SK-N-SH (cell line): ENCODE results near the gene FCN3. TPM values are rescaled to one million over a fixed set of nuclear protein-coding genes. Genes with fewer than 3 reads are reported as not detected.

Experiments
- CTCF ChIA-PET: fragments of 300-600, 350-600 bp; formaldehyde crosslinking; extraction: SDS; loops from one replicate; lab custom pipeline; 2021; lab: Yijun Ruan, JAX
- POLR2A ChIA-PET: fragments of 350-600 bp; sonication (Branson Sonifier 250); formaldehyde crosslinking; extraction: SDS; loops from one replicate; lab custom pipeline; 2020; ENCODE audit warnings: antibody characterized with exemption, inconsistent platforms; lab: Yijun Ruan, JAX
- DNase-seq: peaks from one replicate; pipeline ENCODE4 v3.0.0; 2012
- H2AFZ ChIP-seq: fragments of 200-600 bp; sonication (generic); 2 replicates; pipeline ENCODE4 v1.8.1; 2016; ENCODE audit warnings: antibody characterized with exemption, mild to moderate bottlenecking, low read depth
- H3F3A ChIP-seq: fragments of 200-600 bp; sonication (generic); replicated peaks from 2 replicates; pipeline ENCODE3; 2016; ENCODE audit warnings: antibody characterized with exemption, mild to moderate bottlenecking; ENCODE audit not compliant: insufficient read depth
- H3K27ac ChIP-seq, 2 experiments: fragments of 200-500 bp in 1 of 2; fragments of 200-600 bp in 1 of 2; sonication (Bioruptor generic) in 1 of 2; sonication (generic), shearing (Covaris generic) in 1 of 2; 2 replicates each; pipeline versions ENCODE4 v1.5.1 to v1.6.1; 2014 to 2016; ENCODE audit warnings: low read depth in 2 of 2, inconsistent platforms in 1 of 2, low read length in 1 of 2, mild to moderate bottlenecking in 1 of 2, mixed read lengths in 1 of 2
- H3K27me3 ChIP-seq: fragments of 200-600 bp; sonication (generic), shearing (Covaris generic); 2 replicates; pipeline ENCODE4 v1.6.1; 2016; ENCODE audit warnings: mixed run types; ENCODE audit not compliant: insufficient read depth
- H3K36me3 ChIP-seq, 2 experiments: fragments of 200-500 bp in 1 of 2; fragments of 200-600 bp in 1 of 2; sonication (Bioruptor generic) in 1 of 2; sonication (generic) in 1 of 2; replicated peaks in 1 of 2; 2 replicates each; pipeline versions ENCODE3 to v1.5.1; 2014 to 2016; ENCODE audit warnings: low read length in 1 of 2, mild to moderate bottlenecking in 1 of 2; ENCODE audit not compliant: insufficient read depth in 2 of 2, control insufficient read depth in 1 of 2
- H3K4me1 ChIP-seq, 2 experiments: fragments of 200-500 bp in 1 of 2; fragments of 200-600 bp in 1 of 2; sonication (Bioruptor generic) in 1 of 2; sonication (generic), shearing (Covaris generic) in 1 of 2; 2 replicates each; pipeline versions ENCODE4 v1.5.1 to v1.6.1; 2014 to 2016; ENCODE audit warnings: low read depth in 1 of 2, low read length in 1 of 2, mixed run types in 1 of 2; ENCODE audit not compliant: insufficient read depth in 2 of 2, control insufficient read depth in 1 of 2
- H3K4me2 ChIP-seq: fragments of 200-600 bp; sonication (generic), shearing (Covaris generic); 2 replicates; pipeline ENCODE4 v1.6.1; 2017; ENCODE audit warnings: mixed run types
- H3K4me3 ChIP-seq, 2 experiments: fragments of 200-500 bp in 1 of 2; fragments of 200-600 bp in 1 of 2; sonication (Bioruptor generic) in 1 of 2; sonication (generic), shearing (Covaris generic) in 1 of 2; 2 replicates each; pipeline versions ENCODE4 v1.5.1 to v1.8.1; 2014 to 2016; ENCODE audit warnings: low read depth in 2 of 2, inconsistent platforms in 1 of 2, low read length in 1 of 2, mild to moderate bottlenecking in 1 of 2, mixed read lengths in 1 of 2, moderate library complexity in 1 of 2
- H3K79me2 ChIP-seq: fragments of 200-600 bp; sonication (generic); 2 replicates; pipeline ENCODE4 v1.8.1; 2017; ENCODE audit warnings: mild to moderate bottlenecking; ENCODE audit not compliant: insufficient read depth
- H3K9ac ChIP-seq: fragments of 200-600 bp; sonication (generic); 2 replicates; pipeline ENCODE4 v1.6.1; 2017; ENCODE audit warnings: mixed run types
- H3K9me2 ChIP-seq: fragments of 200-600 bp; sonication (generic); 2 replicates; pipeline ENCODE4 v1.6.1; 2017; ENCODE audit warnings: mixed run types
- H3K9me3 ChIP-seq: fragments of 200-600 bp; sonication (generic); 2 replicates; pipeline ENCODE4 v1.6.1; 2017; ENCODE audit warnings: mixed run types, mild to moderate bottlenecking, moderate library complexity
- H4K20me1 ChIP-seq: fragments of 200-600 bp; sonication (generic); 2 replicates; pipeline ENCODE4 v1.6.1; 2017; ENCODE audit warnings: mild to moderate bottlenecking, mixed run types; ENCODE audit not compliant: insufficient read depth
- ELF1 ChIP-seq: IDR thresholded peaks from 2 replicates; pipeline ENCODE4 v1.4.0; 2012
- GABPA ChIP-seq: IDR thresholded peaks from 2 replicates; pipeline ENCODE4 v1.4.0; 2012; ENCODE audit warnings: low read depth, mild to moderate bottlenecking
- IRF3 ChIP-seq: fragments of 150-350 bp; IDR thresholded peaks from 2 replicates; pipeline ENCODE4 v1.6.1; 2016; ENCODE audit warnings: mild to moderate bottlenecking, low read depth, low read length
- MEF2A ChIP-seq: IDR thresholded peaks from 2 replicates; pipeline ENCODE4 v1.4.0; 2012; ENCODE audit warnings: low read depth, borderline replicate concordance
- MXI1 ChIP-seq: IDR thresholded peaks from 2 replicates; pipeline ENCODE4 v1.6.1; 2012; ENCODE audit warnings: mild to moderate bottlenecking, low read depth, low read length, improper control_type of control experiment
- PBX3 ChIP-seq: IDR thresholded peaks from 2 replicates; pipeline ENCODE4; 2012
- RCOR1 ChIP-seq: fragments of 150-350 bp; IDR thresholded peaks from 2 replicates; pipeline ENCODE4 v1.6.1; 2017; ENCODE audit warnings: antibody characterized with exemption, low read length
- REST ChIP-seq: IDR thresholded peaks from 2 replicates; pipeline ENCODE4 v1.6.1; 2012; ENCODE audit warnings: mild to moderate bottlenecking, low read depth, low read length, moderate library complexity
- RFX5 ChIP-seq: IDR thresholded peaks from 2 replicates; pipeline ENCODE4 v1.6.1; 2012; ENCODE audit warnings: mild to moderate bottlenecking, improper control_type of control experiment, low read length
- RXRA ChIP-seq: IDR thresholded peaks from 2 replicates; pipeline ENCODE4 v1.4.0; 2012; ENCODE audit warnings: low read depth, mild to moderate bottlenecking, borderline replicate concordance
- SMC3 ChIP-seq: IDR thresholded peaks from 2 replicates; pipeline ENCODE4 v1.6.1; 2012; ENCODE audit warnings: low read depth, low read length, improper control_type of control experiment
- TAF1 ChIP-seq: IDR thresholded peaks from 2 replicates; pipeline ENCODE4 v1.6.1; 2012; ENCODE audit warnings: low read depth, mild to moderate bottlenecking, low read length, moderate library complexity, borderline replicate concordance
- USF1 ChIP-seq: IDR thresholded peaks from 2 replicates; pipeline ENCODE4 v1.4.0; 2012; ENCODE audit warnings: low read depth, borderline replicate concordance
- USF2 ChIP-seq: fragments of 150-350 bp; IDR thresholded peaks from 2 replicates; pipeline ENCODE4 v1.6.1; 2017; ENCODE audit warnings: antibody characterized with exemption, low read length, low read depth, borderline replicate concordance
- ZBTB33 ChIP-seq: IDR thresholded peaks from 2 replicates; pipeline ENCODE4 v1.4.0; 2012; ENCODE audit warnings: low read depth, borderline replicate concordance
- WGBS: methylation state at CpG from one replicate; pipeline ENCODE4 v1.1.6; 2017; ENCODE audit warnings: low lambda C conversion rate; 5-methylcytosine and 5-hydroxymethylcytosine counted together
- polyA plus RNA-seq, 3 experiments: library from polyadenylated mRNA; depleted of rRNA; stranded (reverse); fragments of >200 nt; gene quantifications; 2 replicates each; pipeline ENCODE4 v1.2.3, GENCODE V29; 2012

Gene FCN3
- polyA plus RNA-seq, 1 of the 3 experiments (the other 2 are of a cell fraction): not detected

GRCh38 chr1:27409669-27410068, 35.0 kb upstream of the FCN3 start:
- H3K9me2 ChIP-seq: no peaks in the 10 kb centered on the region
- ChIA-PET POLR2A (interaction anchor here (0.6 kb wide), 1 partner anchor 19 kb away, joined by 5 read pairs; no protein-coding TSS in a partner anchor), CTCF (interaction anchor here (1.0 to 16.9 kb wide), 3 partner anchors 14 to 197 kb away, joined by 3 to 111 read pairs (median 4); partner anchors contain the start of gene AHDC1)
- H3K4me1 ChIP-seq: no peaks in the 10 kb centered on the region; a peak in 1 of 4 replicates
- no peaks in the 10 kb centered on the region for H3F3A ChIP-seq
- H3K27ac ChIP-seq: no peak overlapping the region
- no peak for DNase-seq
- H3K27me3 ChIP-seq: no peaks in the 10 kb centered on the region
- no peaks in the 10 kb centered on the region for H3K9me3 ChIP-seq
- no peak overlapping the region for H3K4me3 ChIP-seq
- H3K9ac ChIP-seq: no peak overlapping the region
- no peak overlapping the region for H3K4me2 ChIP-seq
- no peaks in the 10 kb centered on the region for H4K20me1 ChIP-seq
- H3K79me2 ChIP-seq: no peaks in the 10 kb centered on the region
- no peak overlapping the region for H2AFZ ChIP-seq
- no peak for TF ChIP-seq PBX3
- TF ChIP-seq GABPA: no peak
- TF ChIP-seq TAF1: no peak
- TF ChIP-seq IRF3: no peak
- H3K36me3 ChIP-seq: peaks cover 43 to 62% of the 10 kb centered on the region in 2 experiments
- WGBS: 91% methylated on average over 11 of the region's 11 CpGs

- H3K4me3 ChIP-seq: no peak overlapping the region
- H3K4me2 ChIP-seq: no peak overlapping the region
- WGBS: 92% methylated on average over 9 of the region's 9 CpGs
- no peaks in the 10 kb centered on the region for H3K9me2 ChIP-seq
- no peak overlapping the region for H2AFZ ChIP-seq
- H3F3A ChIP-seq: no peaks in the 10 kb centered on the region
- H3K9me3 ChIP-seq: no peaks in the 10 kb centered on the region
- H3K79me2 ChIP-seq: no peaks in the 10 kb centered on the region
- H3K27me3 ChIP-seq: no peaks in the 10 kb centered on the region
- ChIA-PET POLR2A (no interaction called here), CTCF (interaction anchor here (1.3 kb wide), 2 partner anchors 8 to 13 kb away, joined by 3 to 4 read pairs; no protein-coding TSS in a partner anchor)
- no peak for DNase-seq
- peaks cover 28 to 50% of the 10 kb centered on the region in 2 experiments for H3K36me3 ChIP-seq
- no peak overlapping the region for H3K9ac ChIP-seq
- H3K4me1 ChIP-seq: peaks cover 0 to 4% of the 10 kb centered on the region in 2 experiments; a peak in 1 of 4 replicates
- H3K27ac ChIP-seq: no peak overlapping the region
- no peaks in the 10 kb centered on the region for H4K20me1 ChIP-seq
- TF ChIP-seq MXI1 (no peak), RCOR1 (no peak), SMC3 (no peak), IRF3 (no peak), USF2 (no peak), MEF2A (no peak), REST (no peak), ELF1 (no peak), RXRA (no peak), RFX5 (no peak), ZBTB33 (no peak), USF1 (no peak)
Measured at GRCh38 chr1:27408151-27408550, 33.5 kb upstream of the FCN3 start.
